Hepatocyte (in vitro differentiated cells): ENCODE results near the gene BCL2L1. TPM values are rescaled to one million over a fixed set of nuclear protein-coding genes. Genes with fewer than 3 reads are reported as not detected.
"Not testable (repeated sequence)": the region's sequence is repeated elsewhere in the genome, so short reads cannot be mapped to it uniquely, and the experiment has no call there.

Source experiments
- DNase-seq: peaks from one replicate; pipeline ENCODE4 v3.0.0-alpha.2; 2016; ENCODE audit warnings: low spot score
- H2AFZ ChIP-seq: fragments of 200-600 bp; sonication (generic); 2 replicates; pipeline ENCODE4 v1.6.0; 2016; ENCODE audit warnings: antibody characterized with exemption, mild to moderate bottlenecking
- H3K27ac ChIP-seq: fragments of 200-600 bp; sonication (generic); 2 replicates; pipeline ENCODE4 v1.5.1; 2016; ENCODE audit warnings: mild to moderate bottlenecking
- H3K27me3 ChIP-seq: fragments of 200-600 bp; sonication (generic); 2 replicates; pipeline ENCODE4 v1.6.1; 2016
- H3K36me3 ChIP-seq: fragments of 200-600 bp; sonication (generic); replicated peaks from 2 replicates; pipeline ENCODE4 v1.5.1; 2016; ENCODE audit warnings: low read depth; ENCODE audit not compliant: insufficient read depth
- H3K4me1 ChIP-seq: fragments of 200-600 bp; sonication (generic); 2 replicates; pipeline ENCODE4 v1.5.1; 2016; ENCODE audit warnings: mild to moderate bottlenecking, moderate library complexity; ENCODE audit not compliant: insufficient read depth
- H3K4me2 ChIP-seq: fragments of 200-600 bp; sonication (generic); 2 replicates; pipeline ENCODE4 v1.6.0; 2016
- H3K4me3 ChIP-seq: fragments of 200-600 bp; sonication (generic); 2 replicates; pipeline ENCODE4 v1.5.1; 2016; ENCODE audit warnings: mild to moderate bottlenecking
- H3K79me2 ChIP-seq: fragments of 200-600 bp; sonication (generic); 2 replicates; pipeline ENCODE4 v1.6.0; 2017; ENCODE audit warnings: mild to moderate bottlenecking
- H3K9me2 ChIP-seq: fragments of 200-600 bp; sonication (generic); replicated peaks from 2 replicates; pipeline ENCODE4 v1.6.0; 2017; ENCODE audit warnings: mild to moderate bottlenecking; ENCODE audit not compliant: insufficient read depth
- H3K9me3 ChIP-seq: fragments of 200-600 bp; sonication (generic); 2 replicates; pipeline ENCODE4 v1.5.1; 2016; ENCODE audit warnings: low read depth, mild to moderate bottlenecking
- H4K20me1 ChIP-seq: fragments of 200-600 bp; sonication (generic); 2 replicates; pipeline ENCODE4 v1.6.0; 2016; ENCODE audit warnings: mild to moderate bottlenecking; ENCODE audit not compliant: insufficient read depth, poor library complexity, severe bottlenecking
- EZH2 ChIP-seq: fragments of 200-600 bp; sonication (generic); IDR thresholded peaks from 2 replicates; pipeline ENCODE4 v1.6.1; 2016; ENCODE audit warnings: antibody characterized with exemption, mild to moderate bottlenecking, borderline replicate concordance
- EZH2phosphoT487 ChIP-seq: fragments of 200-600 bp; sonication (generic); IDR thresholded peaks from one replicate; pipeline ENCODE4 v1.6.1; 2018; ENCODE audit warnings: antibody characterized with exemption, mild to moderate bottlenecking, low read depth, moderate library complexity; ENCODE audit not compliant: unreplicated experiment, severe bottlenecking
- WGBS: methylation state at CpG from one replicate; pipeline ENCODE4 v1.1.6; 2016; ENCODE audit warnings: low lambda C conversion rate; ENCODE audit errors: missing lambda C conversion rate; 5-methylcytosine and 5-hydroxymethylcytosine counted together
- polyA plus RNA-seq: library from polyadenylated mRNA; unstranded; fragments of >200 nt; fragmentation: Nextera tagmentation; extraction: Ambion mirVana; gene quantifications from 2 replicates; pipeline ENCODE4 v1.2.1, GENCODE V29; 2016
- total RNA-seq: library from RNA; depleted of rRNA; stranded (reverse); fragments of >200 nt; gene quantifications from 2 replicates; pipeline ENCODE4 v1.2.3, GENCODE V29; 2014
- TF ChIP-seq, protein P1 (sequence below): fragments of 200-600 bp; sonication (generic); IDR thresholded peaks from 2 replicates; pipeline ENCODE4 v1.5.1; 2016; ENCODE audit warnings: antibody characterized with exemption, mild to moderate bottlenecking; ENCODE audit not compliant: poor library complexity

The BCL2L1 gene
- total and polyA plus RNA-seq, 2 experiments from 2014 or later, result 104 to 139 TPM

DNA sequence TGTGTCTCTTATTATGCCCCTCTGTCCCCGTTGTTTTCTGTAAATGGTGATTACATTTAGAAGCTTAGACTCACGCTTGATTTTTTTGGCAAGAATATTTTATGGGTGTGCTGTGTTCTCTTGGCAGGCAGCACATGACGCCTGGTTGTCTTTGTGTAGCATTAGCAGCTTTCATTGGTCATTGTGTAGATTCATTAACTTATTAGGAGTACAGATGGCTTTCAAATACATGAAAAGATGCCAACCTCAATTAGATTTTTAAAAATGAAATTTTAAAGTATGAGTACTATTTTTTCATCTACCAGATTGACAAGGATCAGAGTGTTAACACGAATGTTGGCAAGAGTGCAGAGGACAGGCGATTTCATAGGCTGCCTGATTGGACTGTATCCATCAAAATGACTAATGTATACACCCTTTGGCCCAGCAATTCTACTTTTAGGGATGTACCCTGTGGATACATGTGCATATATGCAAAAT is 69.7 kb downstream of the BCL2L1 start:
- WGBS, result 51% methylated on average over 5 of the region's 5 CpGs
- no peak for DNase-seq
- H4K20me1 ChIP-seq, result no peaks in the 10 kb centered on the region

DNA sequence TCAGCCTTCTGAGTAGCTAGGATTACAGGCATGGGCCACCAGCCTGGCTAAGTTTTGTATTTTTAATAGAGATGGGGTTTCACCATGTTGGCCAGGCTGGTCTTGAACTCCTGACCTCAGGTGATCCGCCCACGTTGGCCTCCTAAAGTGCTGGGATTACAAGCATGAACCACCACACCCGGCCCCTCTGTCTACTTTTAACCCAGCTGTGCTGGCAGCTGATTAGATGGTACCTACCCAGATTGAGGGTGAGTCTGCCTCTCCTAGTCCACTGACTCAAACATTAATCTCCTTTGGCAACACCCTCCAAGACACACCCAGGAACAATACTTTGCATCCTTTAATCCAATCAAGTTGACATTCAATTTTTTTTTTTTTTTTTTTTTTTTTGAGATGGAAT is 74.6 kb downstream of the BCL2L1 start:
- WGBS, result 80% methylated on average over 3 of the region's 3 CpGs
- H3K27ac ChIP-seq, H3K4me1 ChIP-seq, H3K27me3 ChIP-seq, H2AFZ ChIP-seq, H3K4me3 ChIP-seq, H3K36me3 ChIP-seq, H4K20me1 ChIP-seq, DNase-seq, H3K4me2 ChIP-seq, H3K79me2 ChIP-seq, H3K9me3 ChIP-seq, H3K9me2 ChIP-seq: not testable (repeated sequence)

More for the DNA sequence above, 69.7 kb downstream of the BCL2L1 start:
- Histone ChIP-seq H2AFZ (no peak overlapping the region), H3K4me1 (no peaks in the 10 kb centered on the region), H3K36me3 (no peaks in the 10 kb centered on the region), H3K9me3 (no peaks in the 10 kb centered on the region), H3K9me2 (no peaks in the 10 kb centered on the region), H3K4me3 (no peak overlapping the region), H3K27ac (peak overlapping the region; percentile 65), H3K27me3 (no peaks in the 10 kb centered on the region), H3K79me2 (no peaks in the 10 kb centered on the region), H3K4me2 (no peak overlapping the region)
- TF ChIP-seq, protein P1, sequence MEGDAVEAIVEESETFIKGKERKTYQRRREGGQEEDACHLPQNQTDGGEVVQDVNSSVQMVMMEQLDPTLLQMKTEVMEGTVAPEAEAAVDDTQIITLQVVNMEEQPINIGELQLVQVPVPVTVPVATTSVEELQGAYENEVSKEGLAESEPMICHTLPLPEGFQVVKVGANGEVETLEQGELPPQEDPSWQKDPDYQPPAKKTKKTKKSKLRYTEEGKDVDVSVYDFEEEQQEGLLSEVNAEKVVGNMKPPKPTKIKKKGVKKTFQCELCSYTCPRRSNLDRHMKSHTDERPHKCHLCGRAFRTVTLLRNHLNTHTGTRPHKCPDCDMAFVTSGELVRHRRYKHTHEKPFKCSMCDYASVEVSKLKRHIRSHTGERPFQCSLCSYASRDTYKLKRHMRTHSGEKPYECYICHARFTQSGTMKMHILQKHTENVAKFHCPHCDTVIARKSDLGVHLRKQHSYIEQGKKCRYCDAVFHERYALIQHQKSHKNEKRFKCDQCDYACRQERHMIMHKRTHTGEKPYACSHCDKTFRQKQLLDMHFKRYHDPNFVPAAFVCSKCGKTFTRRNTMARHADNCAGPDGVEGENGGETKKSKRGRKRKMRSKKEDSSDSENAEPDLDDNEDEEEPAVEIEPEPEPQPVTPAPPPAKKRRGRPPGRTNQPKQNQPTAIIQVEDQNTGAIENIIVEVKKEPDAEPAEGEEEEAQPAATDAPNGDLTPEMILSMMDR, result no peak
- TF ChIP-seq EZH2phosphoT487 (no peak), EZH2 (no peak)

DNA sequence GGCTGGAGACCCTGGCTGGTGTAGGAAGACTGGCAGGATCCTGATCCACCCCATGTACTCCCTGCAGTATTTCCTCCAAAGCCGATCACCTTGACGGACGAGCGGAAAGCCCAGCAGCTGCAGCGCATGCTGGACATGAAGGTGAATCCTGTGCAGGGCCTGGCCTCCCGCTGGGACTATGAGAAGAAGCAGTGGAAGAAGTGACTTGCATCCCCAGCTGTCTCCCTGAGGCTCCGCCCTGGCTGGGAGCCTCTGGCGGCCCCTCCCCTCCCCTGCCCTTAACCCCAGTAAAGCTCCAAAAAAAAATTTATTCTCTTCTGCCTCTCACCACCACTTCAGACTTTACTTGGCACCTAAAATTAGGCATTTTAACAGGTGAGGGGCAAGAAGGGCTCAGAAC is 78.0 kb downstream of the BCL2L1 start:
- no peaks in the 10 kb centered on the region for H3K27me3 ChIP-seq
- H2AFZ ChIP-seq, result no peak overlapping the region
- no peak overlapping the region for H3K4me3 ChIP-seq
- no peak overlapping the region for H3K27ac ChIP-seq
- 80% methylated on average over 8 of the region's 8 CpGs for WGBS
- no peak for DNase-seq
- TF ChIP-seq, protein P1, result no peak
- no peak for TF ChIP-seq EZH2
- TF ChIP-seq EZH2phosphoT487, result no peak
- no peaks in the 10 kb centered on the region for H3K9me3 ChIP-seq
- no peaks in the 10 kb centered on the region for H3K36me3 ChIP-seq
- no peaks in the 10 kb centered on the region for H3K9me2 ChIP-seq
- H3K4me2 ChIP-seq, result no peak overlapping the region
- no peaks in the 10 kb centered on the region for H3K79me2 ChIP-seq
- H3K4me1 ChIP-seq, result no peaks in the 10 kb centered on the region
- H4K20me1 ChIP-seq, result no peaks in the 10 kb centered on the region

DNA sequence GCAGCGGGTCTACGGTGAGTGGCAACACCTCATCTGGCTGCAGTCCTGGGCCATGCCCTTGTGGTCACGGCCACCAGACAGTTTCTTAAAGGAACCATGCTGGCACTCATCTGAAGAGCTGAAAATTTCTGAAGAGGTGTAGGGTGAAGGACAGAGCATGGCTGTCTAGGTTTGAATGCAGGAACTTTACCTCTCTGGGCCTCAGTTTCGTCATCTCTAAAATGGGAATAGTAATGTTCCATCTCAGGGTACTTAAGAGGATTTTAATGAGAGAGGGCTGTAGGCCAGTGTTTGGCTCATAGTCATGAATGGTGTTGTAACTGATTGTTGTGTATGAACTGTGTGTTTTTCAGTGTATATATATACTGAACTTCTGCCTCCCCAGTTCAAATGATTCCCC is 79.1 kb downstream of the BCL2L1 start:
- no peaks in the 10 kb centered on the region for H3K36me3 ChIP-seq
- no peak overlapping the region for H3K27ac ChIP-seq
- H2AFZ ChIP-seq, result no peak overlapping the region
- H4K20me1 ChIP-seq, result no peaks in the 10 kb centered on the region
- H3K79me2 ChIP-seq, result no peaks in the 10 kb centered on the region
- TF ChIP-seq, protein P1, result no peak
- TF ChIP-seq EZH2phosphoT487 (no peak), EZH2 (no peak)
- H3K4me3 ChIP-seq, result no peak overlapping the region
- no peak for DNase-seq
- peaks cover under 1% of the 10 kb centered on the region for H3K4me1 ChIP-seq
- 95% methylated on average over 4 of the region's 4 CpGs for WGBS
- no peaks in the 10 kb centered on the region for H3K9me2 ChIP-seq
- H3K27me3 ChIP-seq, result no peaks in the 10 kb centered on the region
- H3K4me2 ChIP-seq, result no peak overlapping the region
- H3K9me3 ChIP-seq, result no peaks in the 10 kb centered on the region
